Retinal pigment epithelial cell (primary cell): Measurements from ENCODE around the gene ERMP1.
"Not testable (repeated sequence)": the region's sequence is repeated elsewhere in the genome, so short reads cannot be mapped to it uniquely, and the experiment has no call there.

Experiments
- DNase-seq: peaks from one replicate; pipeline ENCODE4 v3.0.0-alpha.2; 2010; ENCODE audit warnings: low read depth
- H3K4me3 ChIP-seq: 2 replicates; pipeline ENCODE4 v1.5.1; 2011; ENCODE audit warnings: mild to moderate bottlenecking, low read length, control low read depth, moderate library complexity
- CTCF ChIP-seq: conservative IDR thresholded peaks from 2 replicates; pipeline ENCODE4 v1.5.1; 2011; ENCODE audit warnings: low read depth, low read length, control low read depth, inconsistent platforms

Gene ERMP1

GRCh38 chr9:5784526-5785315 is 48.2 kb downstream of the ERMP1 start:
- DNase-seq = no peak
- no peak overlapping the region for H3K4me3 ChIP-seq
- no peak for TF ChIP-seq CTCF

GRCh38 chr9:5783982-5784381 is 48.9 kb downstream of the ERMP1 start:
- no peak overlapping the region for H3K4me3 ChIP-seq
- no peak for TF ChIP-seq CTCF
- DNase-seq = no peak

GRCh38 chr9:5783420-5783819 is 49.5 kb downstream of the ERMP1 start:
- not testable (repeated sequence) for DNase-seq

GRCh38 chr9:5779705-5780218 is 53.2 kb downstream of the ERMP1 start:
- not testable (repeated sequence) for DNase-seq, H3K4me3 ChIP-seq

More at GRCh38 chr9:5783420-5783819, 49.5 kb downstream of the ERMP1 start:
- not testable (repeated sequence) for H3K4me3 ChIP-seq

GRCh38 chr9:5778805-5779204 is 54.1 kb downstream of the ERMP1 start:
- DNase-seq = no peak
- no peak overlapping the region for H3K4me3 ChIP-seq
- TF ChIP-seq CTCF = no peak

GRCh38 chr9:5773324-5773999 is 59.5 kb downstream of the ERMP1 start:
- no peak for DNase-seq
- H3K4me3 ChIP-seq = no peak overlapping the region
- TF ChIP-seq CTCF = peak; percentile 34

- H3K4me3 ChIP-seq = no peak overlapping the region
- no peak for TF ChIP-seq CTCF
- no peak for DNase-seq
These were observed 64.7 kb downstream of the ERMP1 start for GRCh38 chr9:5767968-5768932.
